COR-L47 (cell line): ENCODE data around the gene MAPKAP1.
"Not testable (repeated sequence)": the region's sequence is repeated elsewhere in the genome, so short reads cannot be mapped to it uniquely, and the experiment has no call there.

Experiments used
- DNase-seq: peaks from one replicate; lab custom pipeline; 2025; lab: John Stamatoyannopoulos, UW

Gene MAPKAP1

DNA sequence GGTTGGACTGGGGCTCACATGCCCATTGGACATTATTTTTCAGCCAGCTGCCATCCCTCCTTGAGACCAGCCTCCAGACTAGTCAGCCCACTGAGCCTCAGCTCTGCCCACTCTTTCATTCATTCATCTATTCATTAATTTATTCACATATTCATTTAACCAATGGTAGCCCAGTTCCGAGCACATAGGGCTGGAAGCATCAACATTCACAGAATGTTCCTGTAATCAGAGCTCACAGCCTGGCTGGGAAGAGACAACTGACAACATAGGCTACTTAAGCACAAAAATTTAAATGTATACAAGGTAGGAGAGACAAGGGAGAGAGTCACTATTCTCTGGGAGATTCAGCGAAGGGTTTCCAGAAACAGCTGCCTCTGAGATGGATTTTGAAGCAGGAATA is 23.2 kb upstream of the MAPKAP1 start:
- no peak for DNase-seq

DNA sequence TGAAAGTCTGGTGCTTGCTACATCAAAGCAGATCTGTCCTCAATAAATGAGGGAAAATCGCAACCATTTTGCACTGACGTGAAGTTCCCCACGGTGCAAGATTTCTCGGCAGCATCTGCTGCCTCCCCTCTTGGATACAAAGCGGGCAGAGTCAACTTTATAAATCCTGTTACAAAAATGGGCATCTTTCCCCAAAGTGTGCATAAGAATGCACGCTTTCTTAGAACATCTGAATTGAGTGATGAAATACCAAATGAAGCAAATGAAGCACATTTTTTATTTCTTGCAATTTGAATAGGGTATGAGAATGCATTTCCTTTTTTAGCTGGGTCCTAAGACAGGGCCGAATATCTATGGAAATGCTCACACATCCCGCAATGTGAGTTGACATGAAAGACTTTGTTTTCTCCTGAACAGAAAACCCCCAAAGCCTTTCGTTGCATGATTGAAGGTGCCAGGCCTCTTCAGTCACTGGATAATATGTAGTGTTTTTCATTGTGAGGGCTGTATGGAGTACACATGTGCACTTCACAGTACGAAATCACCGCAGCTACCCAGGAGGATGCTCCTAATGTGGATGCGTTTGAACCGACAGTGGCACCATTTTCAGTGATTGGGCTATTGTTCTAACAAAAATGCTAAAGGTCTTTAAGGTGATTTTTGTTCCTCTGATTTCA is 19.6 kb upstream of the MAPKAP1 start:
- DNase-seq, result no peak

DNA sequence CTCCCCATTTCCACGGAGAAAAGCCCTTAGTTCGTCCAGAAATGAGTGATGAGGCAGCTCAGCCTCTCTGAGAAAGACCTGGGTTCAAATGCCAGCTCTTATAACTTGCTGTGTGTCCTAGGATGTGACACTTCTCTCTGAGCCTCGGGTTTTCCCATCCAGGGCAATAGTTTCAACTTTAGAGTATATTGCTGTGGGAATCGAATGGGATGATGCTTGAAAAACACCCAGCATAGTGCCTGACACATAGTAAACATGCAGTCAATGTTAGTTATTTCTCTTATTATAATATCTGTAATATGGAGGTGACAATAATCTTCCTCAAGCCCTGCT is 430 bp upstream of the MAPKAP1 start:
- DNase-seq, result no peak

DNA sequence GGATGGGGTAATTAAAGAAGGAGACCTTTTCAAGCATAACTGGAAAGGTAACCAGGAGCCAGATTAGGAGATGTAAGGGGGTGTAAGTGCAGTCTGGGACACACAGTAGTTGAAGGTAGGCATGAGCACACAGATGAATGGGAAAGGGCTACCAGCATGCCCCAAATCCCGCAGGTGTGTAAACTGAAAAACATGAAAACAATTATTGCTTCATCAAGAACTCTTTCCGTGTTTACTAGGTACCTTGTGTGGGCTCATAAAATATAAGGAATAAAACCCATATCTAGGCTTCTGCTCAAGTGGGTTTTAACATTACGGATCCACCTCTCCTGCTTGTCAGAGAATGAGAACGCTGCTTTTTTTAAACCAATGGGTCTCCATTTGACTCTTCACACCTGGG is 1.1 kb downstream of the MAPKAP1 start:
- no peak for DNase-seq

DNA sequence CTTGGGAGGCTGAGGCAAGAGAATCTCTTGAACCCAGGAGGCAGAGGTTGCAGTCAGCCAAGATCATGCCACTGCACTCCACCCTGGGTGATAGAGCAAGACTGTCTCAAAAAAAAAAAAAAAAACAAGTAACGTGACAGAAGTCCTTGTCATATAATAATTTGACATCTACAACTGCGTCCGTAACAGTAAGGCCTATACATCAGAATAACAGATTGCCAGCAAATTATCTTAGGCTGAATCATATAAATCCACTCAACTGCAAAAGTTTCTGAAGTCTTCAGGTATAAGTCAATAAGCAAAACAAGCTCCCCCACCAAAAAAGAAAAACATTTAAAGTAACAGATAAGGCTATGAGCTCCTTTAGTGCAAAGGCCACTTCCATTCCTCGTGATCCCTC is 3.3 kb downstream of the MAPKAP1 start:
- no peak for DNase-seq

DNA sequence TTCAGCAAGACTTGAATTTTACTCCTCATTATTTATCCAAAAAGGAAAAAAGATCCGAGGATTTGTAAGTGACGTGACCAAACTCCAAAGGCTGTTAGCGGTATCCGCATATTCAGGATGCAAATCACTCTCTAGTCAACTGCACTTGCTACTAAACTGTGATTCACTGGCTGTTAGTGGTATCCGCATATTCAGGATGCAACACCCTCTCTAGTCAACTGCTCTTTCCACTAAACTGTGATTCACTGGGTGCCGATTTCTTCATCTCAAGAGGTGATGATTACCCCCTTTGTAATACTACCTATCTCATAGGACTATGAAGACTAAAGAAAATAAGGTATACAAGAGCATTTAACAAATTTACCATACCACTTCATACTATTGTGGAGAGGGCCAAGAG is 5.7 kb downstream of the MAPKAP1 start:
- DNase-seq, result no peak

DNA sequence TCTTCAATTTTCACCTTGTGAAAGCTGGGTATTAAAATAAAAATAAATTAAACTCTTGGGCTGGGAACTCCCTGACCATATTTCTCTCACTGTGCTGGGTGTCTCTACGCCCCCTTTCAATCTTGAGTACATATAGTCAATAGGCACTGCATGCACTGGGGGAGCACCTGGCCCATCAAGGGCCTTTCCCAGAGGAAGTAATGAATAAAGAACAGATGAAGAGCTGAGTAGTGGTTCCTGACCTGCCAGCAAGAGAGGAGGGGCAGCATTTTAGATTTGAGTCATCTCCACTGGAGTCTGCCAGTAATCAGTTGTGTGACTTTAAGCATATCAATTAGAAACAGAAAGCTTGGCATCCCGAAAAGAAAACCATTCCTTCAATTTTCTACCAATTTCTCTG is 6.2 kb downstream of the MAPKAP1 start:
- no peak for DNase-seq

DNA sequence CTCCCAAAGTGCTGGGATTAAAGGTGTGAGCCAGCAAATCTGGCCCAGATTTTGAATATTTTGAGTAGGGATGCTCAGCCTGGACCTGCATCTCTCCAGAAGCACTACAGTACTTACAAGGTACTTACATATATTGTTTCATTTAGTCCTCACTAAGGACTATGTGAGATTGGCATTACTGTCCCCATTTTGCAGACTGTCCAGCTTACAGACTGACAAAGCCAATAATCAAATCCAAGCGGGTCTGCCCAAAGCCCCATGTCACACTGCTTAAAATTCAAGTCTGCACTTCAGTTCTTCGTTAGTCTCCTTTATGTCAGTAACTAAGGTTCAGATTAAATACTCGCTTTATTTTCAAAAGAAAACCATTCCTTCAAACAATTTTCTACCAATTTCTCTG is 7.1 kb downstream of the MAPKAP1 start:
- DNase-seq, result no peak

DNA sequence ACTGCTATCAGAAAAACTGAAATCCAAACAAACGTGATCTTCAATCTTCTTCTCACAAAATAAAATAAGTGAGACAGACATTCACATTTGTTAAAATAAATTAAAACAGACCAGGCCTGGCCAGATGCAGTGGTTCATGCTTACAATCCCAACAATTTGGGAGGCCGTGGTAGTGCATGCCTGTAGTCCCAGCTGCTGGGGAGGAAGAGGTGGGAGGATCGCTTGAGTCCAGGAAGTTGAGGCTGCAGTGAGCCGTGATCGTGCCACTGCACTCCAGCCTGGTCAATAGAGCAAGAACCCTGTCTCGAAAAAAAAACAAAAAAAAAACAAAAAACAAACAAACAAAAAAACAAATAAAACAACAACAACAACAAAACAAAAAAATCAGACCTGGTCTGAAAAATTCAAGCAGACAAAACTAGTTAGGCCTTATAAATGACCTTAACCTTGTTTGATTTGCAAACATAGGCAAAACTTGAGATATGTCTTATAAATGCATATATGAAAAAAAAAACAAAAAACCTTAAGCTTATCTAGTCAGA is 10.8 kb downstream of the MAPKAP1 start:
- no peak for DNase-seq

DNA sequence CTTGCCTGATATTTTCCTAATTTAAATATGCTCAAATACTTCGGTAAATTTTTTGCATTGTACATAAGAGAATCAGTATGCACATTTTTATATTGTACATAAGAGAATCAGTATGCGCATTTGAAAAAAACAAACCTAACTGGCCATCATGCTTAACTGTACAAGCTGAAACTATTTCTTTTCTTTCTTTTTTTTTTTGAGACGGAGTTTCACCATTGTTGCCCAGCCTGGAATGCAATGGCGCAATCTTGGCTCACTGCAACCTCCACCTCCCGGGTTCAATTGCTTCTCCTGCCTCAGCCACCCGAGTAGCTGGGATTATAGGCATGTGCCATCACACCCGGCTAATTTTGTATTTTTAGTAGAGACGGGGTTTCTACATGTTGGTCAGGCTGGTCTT is 11.5 kb downstream of the MAPKAP1 start:
- DNase-seq, result not testable (repeated sequence)

DNA sequence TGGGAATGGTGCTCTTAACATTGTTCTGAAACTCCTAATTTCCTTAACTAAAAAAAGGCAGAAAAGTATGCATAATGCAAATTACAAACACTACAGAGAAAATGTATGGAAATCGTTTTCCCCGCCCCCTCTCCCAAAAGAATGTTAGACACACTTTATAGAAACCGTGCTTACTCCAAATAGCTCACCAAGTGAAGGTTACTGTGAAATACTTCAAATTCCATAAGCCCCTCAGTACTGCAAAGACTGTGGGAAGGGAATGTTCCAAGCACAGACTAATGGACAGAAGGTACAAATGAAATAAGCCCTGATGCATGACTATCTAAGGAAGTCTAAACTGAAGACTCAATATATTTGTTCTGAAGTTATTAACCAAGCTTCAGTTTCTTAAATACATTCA is 12.5 kb downstream of the MAPKAP1 start:
- no peak for DNase-seq

DNA sequence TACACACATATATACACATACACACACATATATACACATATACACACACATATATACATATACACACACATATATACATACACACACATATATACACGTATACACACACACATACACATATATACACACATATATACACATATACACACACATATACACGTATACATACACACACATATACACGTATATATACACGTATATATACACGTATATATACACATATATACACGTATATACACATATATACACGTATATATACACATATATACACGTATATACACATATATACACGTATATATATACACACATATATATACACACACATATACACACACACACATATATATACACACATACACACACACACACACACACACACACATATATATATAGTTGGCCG is 13.5 kb downstream of the MAPKAP1 start:
- DNase-seq, result not testable (repeated sequence)

DNA sequence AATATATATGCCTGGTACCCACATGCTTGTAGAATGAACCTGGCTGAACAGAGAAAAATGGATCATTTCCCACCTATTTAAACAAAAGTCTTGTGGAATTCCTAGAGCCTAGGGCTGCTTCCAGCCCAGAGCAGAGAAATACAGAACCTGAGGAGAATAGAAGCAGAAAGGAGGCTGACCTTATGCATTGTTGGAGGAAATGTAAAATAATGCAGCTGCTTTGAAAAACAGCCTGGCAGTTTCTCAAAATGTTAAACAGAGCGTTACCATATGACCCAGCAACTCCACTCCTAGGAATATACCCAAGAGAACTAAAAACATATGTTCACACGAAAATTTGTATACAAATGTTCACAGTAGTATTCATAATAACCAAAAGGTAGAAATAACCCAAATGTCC is 15.1 kb downstream of the MAPKAP1 start:
- DNase-seq, result no peak

DNA sequence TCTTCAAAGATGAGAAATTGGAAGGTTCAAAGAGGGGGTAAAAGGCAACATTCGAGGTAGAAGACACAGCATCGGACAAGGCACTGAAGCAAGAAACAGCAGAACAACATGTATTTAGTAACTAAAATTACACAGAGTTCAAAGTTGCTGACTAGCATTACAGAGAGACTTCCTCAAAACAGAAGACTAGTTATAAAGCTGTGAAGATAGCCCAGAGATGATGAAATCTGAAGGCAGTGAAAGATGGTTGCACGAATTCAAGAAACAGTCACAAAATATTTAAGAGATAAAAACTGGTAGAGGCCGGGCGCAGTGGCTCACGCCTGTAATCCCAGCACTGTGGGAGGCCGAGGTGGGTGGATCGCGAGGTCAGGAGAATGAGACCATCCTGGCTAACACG is 16.3 kb downstream of the MAPKAP1 start:
- DNase-seq, result no peak

DNA sequence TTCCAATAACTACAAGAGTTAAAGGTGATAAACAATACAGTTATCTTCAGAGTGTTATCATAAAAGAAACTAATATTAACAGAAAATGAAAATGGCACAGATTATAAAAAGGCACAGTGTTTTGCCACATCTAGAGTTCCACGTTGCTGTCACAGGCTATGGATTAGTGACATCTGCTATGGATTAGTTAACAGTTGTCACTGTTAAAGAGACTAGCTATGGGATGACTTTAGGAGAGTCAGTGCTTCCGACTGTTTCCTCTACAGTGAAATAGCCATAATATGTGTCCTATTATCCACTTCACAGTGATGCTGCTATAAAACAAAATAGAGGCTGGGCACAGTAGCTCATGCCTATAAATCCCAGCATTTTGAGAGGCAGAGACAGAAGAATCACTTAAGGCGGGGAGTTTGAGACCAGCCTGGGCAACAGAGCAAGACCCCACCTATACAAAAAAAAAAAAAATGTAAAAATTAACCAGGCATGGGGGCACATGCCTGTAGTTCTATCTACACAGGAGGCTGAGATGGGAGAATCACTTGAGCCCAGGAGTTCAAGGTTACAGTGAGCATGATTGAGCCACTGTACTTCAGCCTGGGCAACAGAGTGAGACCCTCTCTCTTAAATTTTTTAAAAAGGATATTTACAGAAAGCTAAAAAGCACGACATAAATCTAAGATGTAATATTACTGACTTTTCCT is 19.7 kb downstream of the MAPKAP1 start:
- no peak for DNase-seq

DNA sequence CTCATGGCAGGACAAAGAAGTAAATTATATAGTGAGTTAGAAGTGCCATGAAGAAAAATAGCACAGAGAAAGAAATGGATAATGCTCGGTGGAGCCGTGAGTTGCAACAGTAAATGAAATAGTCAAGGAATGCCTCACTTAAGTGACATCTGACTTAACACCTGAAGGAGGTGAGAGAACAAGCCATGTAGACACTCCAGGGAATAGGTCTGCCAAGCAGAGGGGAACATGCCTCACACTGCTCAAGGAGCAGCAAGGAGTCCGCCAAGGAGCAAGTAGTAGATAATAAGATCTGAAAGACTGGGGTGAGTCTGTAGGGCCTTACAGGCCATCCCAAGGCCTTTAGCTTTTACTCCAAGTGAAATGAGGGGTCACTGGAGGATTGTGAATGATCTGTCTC is 21.8 kb downstream of the MAPKAP1 start:
- DNase-seq, result no peak

DNA sequence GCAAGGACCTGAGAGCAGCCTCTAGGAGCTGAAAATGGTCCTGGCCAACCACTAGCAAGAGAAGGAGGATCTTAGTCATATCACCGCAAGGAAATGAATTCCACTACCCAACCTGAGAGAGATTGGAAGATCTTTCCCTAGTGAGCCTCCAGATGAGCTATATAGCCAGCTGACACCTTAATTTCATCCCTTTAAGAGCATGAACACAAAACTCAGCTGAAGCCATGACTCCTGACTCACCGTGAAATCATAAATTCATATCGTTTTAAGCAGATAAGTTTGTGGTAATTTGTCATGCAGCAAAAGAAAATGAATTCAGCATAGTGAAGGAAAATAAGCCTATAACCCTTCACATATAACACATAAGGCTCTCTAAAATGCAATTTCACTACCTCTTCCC is 23.5 kb downstream of the MAPKAP1 start:
- DNase-seq, result no peak

DNA sequence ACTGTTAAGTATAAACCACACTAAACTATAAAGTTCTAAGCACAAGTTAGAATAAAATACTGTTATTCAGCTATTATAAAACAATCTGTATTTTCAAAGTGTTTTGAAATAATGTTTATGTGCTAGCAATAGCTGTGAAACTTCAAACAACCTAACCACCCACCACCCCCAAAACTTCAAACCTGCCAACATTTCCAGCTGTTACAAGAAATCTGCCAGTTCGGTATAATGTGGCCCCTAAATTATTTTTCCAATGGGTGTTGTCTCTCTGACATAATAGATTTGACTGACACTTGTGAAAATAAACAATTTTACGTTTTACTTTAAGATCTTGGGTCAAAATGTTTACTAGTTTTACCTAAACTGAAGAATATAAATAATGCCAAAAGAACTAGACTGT is 24.7 kb downstream of the MAPKAP1 start:
- no peak for DNase-seq

DNA sequence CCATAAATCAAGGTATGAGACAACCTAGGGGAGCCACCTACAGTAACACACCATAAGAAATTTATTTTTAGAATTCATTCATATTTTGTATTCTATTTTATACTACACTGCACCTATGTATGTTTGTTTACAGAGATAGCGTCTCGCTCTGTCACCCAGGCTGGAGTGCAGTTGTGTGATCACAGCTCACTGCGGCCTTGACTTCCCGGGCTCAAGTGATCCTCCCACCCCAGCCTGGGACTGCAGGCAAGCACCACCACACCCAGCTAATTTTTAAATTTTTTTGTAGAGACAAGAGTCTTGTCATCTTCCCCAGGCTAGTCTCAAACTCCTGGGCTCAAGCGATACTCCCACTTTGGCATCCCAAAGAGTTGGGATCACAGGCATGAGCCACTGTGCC is 25.4 kb downstream of the MAPKAP1 start:
- no peak for DNase-seq

DNA sequence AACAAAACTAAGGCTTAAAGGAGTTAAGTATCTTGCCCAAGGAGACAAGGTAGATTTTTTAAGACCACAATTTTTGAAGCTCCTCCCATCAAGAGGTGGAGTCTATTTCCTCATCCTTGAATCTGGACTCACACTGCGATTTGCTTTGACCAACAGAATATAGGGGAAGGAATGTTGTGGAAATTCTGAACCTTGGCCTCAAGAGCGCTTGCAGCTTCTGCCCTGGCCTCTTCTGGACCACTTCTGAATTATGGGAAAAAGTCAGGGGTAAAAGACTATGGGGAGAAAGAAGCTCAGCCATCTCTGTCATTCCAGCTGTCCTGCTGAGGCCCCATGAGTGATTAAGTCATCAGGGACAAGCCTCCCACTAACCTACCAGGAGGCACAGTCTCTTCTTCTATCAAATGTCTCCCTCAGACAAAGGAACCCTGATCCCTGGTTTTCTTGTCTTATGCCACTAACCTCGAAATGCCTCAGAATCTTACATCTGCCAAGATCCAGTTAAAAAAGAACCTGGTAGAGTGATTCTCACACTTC is 25.9 kb downstream of the MAPKAP1 start:
- no peak for DNase-seq

DNA sequence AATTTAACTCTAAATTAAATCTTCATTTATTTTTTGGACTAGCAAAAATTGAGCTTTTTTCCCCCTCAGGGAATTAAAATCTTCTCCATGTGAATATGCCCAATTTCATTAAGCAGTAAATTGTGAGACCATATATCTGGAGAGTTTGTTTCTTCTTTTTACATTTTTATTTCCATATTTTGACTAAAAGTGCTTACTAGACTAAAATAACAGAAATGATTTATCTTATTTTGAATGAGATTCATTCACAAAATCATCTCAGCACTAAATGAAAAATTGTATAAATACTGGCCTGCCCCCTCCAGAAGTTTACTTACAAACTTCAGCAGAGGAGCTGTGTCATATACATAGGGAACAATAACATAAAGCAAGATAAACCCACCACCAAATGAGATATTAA is 26.6 kb downstream of the MAPKAP1 start:
- no peak for DNase-seq

DNA sequence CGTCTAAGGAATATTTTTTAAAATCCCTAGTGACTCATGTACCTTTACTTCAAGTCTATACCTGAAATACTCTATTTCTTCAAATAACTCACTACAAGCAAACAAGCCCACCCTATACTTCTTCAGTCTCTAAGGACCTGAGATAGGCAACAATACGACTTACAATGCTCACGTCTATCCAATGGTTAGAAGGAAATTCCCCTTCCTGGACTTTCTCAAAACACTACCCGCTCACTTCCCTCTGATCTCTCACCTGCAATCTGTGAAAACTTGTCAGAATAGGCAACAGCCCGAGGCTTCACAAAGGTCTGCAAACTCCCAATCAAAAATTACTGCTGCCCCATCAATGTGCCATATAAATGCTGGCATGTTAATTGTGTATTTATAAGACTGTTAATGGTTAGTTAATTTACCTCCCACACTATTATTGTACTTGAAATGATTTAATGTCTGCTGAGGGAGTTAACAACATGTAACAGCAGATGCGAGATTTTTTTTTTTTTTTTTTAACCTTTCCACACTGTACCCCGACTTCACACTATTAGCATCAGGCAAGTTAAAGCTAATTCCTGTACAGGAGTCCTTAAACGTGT is 27.3 kb downstream of the MAPKAP1 start:
- DNase-seq, result no peak
